HG02588 (cell line): ENCODE measurements around the gene MSRB2.

Experiments
- ATAC-seq: cut with Tn5 transposase; IDR thresholded peaks from one replicate; pipeline ENCODE4 v1.9.1; 2021; ENCODE audit warnings: mild to moderate bottlenecking, moderate library complexity; ENCODE audit not compliant: unreplicated experiment

MSRB2 gene

GRCh38 chr10:23158370-23158769, 63.0 kb downstream of the MSRB2 start:
- ATAC-seq = peak; percentile 52

- ATAC-seq = no peak
These were observed 76.0 kb downstream of the MSRB2 start for GRCh38 chr10:23171232-23171876.
